ENCODE data around the gene SS18L1. TPM values are rescaled to one million over a fixed set of nuclear protein-coding genes. Genes with fewer than 3 reads are reported as not detected.

The SS18L1 gene
- total RNA-seq, 1 experiment from 2014 or later: 21.6 TPM

GRCh38 chr20:62118113-62119043 lies 25.2 kb upstream of the SS18L1 start:
- Histone ChIP-seq H3K36me3 (ENCODE audit: control insufficient read depth, insufficient read depth, low read length) (no peaks in the 10 kb centered on the region), H3K4me1 (ENCODE audit: control insufficient read depth, insufficient read depth, low read length) (peaks cover 12% of the 10 kb centered on the region), H3K27ac (ENCODE audit: low read length) (no peak overlapping the region), H3K9me3 (ENCODE audit: control insufficient read depth, insufficient read depth, low read depth, low read length) (no peaks in the 10 kb centered on the region), H3K4me3 (ENCODE audit: low read depth in 2 of 2, low read length in 2 of 2) (no peak overlapping the region), H3K27me3 (ENCODE audit: control insufficient read depth, insufficient read depth, low read length) (no peaks in the 10 kb centered on the region)
- TF ChIP-seq SIN3A (IDR thresholded peaks at IDR 0.05; ENCODE audit: borderline replicate concordance, insufficient read depth, low read depth, low read length) (no peak), TCF7L2 (IDR thresholded peaks at IDR 0.05; ENCODE audit: low read depth, low read length) (no peak), CTCF (IDR thresholded peaks at IDR 0.05) (no peak), POLR2AphosphoS5 (IDR thresholded peaks at IDR 0.05; ENCODE audit: low read depth, low read length) (no peak), REST (IDR thresholded peaks at IDR 0.05; ENCODE audit: insufficient read depth in 1 of 2, low read depth in 2 of 2, low read length in 1 of 2) (no peak)
- ATAC-seq: no peak
- ChIA-PET CTCF (interaction anchor here (1.1 kb wide), 1 partner anchor 108 kb away, joined by 4 read pairs; no protein-coding TSS in a partner anchor), POLR2A (no interaction called here)
- no TSS peak for BruUV-seq (replicated peaks)
- intact Hi-C loops (cut with micrococcal nuclease; ENCODE audit: unreplicated experiment): no loop called here
- in situ Hi-C loops (cut with HindIII; ENCODE audit: low pct_unique_long_range_greater_than_20kb, low sequenced_read_pairs): no loop called here
- no peak for DNase-seq (ENCODE audit: low read depth, low spot score)

- ATAC-seq (no peak), DNase-seq (ENCODE audit: low read depth, low spot score) (no peak)
- Histone ChIP-seq H3K27me3 (ENCODE audit: control insufficient read depth, insufficient read depth, low read length) (no peaks in the 10 kb centered on the region), H3K4me3 (ENCODE audit: low read depth in 2 of 2, low read length in 2 of 2) (no peak overlapping the region), H3K36me3 (ENCODE audit: control insufficient read depth, insufficient read depth, low read length) (no peaks in the 10 kb centered on the region), H3K27ac (ENCODE audit: low read length) (no peak overlapping the region), H3K4me1 (ENCODE audit: control insufficient read depth, insufficient read depth, low read length) (peaks cover 20% of the 10 kb centered on the region), H3K9me3 (ENCODE audit: control insufficient read depth, insufficient read depth, low read depth, low read length) (no peaks in the 10 kb centered on the region)
- no TSS peak for BruUV-seq (replicated peaks)
- in situ Hi-C loops (cut with HindIII; ENCODE audit: low pct_unique_long_range_greater_than_20kb, low sequenced_read_pairs) (no loop called here), intact Hi-C loops (cut with micrococcal nuclease; ENCODE audit: unreplicated experiment) (no loop called here)
- ChIA-PET CTCF (interaction anchor here (1.1 kb wide), 1 partner anchor 108 kb away, joined by 4 read pairs; no protein-coding TSS in a partner anchor), POLR2A (no interaction called here)
- TF ChIP-seq CTCF (IDR thresholded peaks at IDR 0.05) (no peak), REST (IDR thresholded peaks at IDR 0.05; ENCODE audit: insufficient read depth in 1 of 2, low read depth in 2 of 2, low read length in 1 of 2) (no peak), SIN3A (IDR thresholded peaks at IDR 0.05; ENCODE audit: borderline replicate concordance, insufficient read depth, low read depth, low read length) (no peak), POLR2AphosphoS5 (IDR thresholded peaks at IDR 0.05; ENCODE audit: low read depth, low read length) (no peak), TCF7L2 (IDR thresholded peaks at IDR 0.05; ENCODE audit: low read depth, low read length) (no peak)
These were observed 24.5 kb upstream of the SS18L1 start for GRCh38 chr20:62119115-62119514.

All from Panc1 (cell line).